Tibial artery (tissue), 4 donors: ENCODE measurements around the gene SLCO3A1.

Experiments used
- DNase-seq, 2 donors: peaks; one replicate each; pipeline ENCODE4 v3.0.0-alpha.2; 2019
- H3K27ac ChIP-seq, 2 donors: fragments of 200-600 bp; sonication (generic) in 1 of 2; 1 replicate in 1 of 2; 2 replicates in 1 of 2; pipeline ENCODE4 v1.5.1; 2018 to 2019; ENCODE audit warnings: mild to moderate bottlenecking in 1 of 2
- H3K27me3 ChIP-seq, 2 donors: fragments of 200-600 bp; sonication (generic) in 1 of 2; one replicate each; pipeline versions ENCODE4 v1.5.1 to v1.6.0; 2016 to 2019
- H3K36me3 ChIP-seq, 3 donors: fragments of 200-600 bp; sonication (generic) in 2 of 3; one replicate each; pipeline ENCODE4 v1.5.1; 2016 to 2019; ENCODE audit warnings: mild to moderate bottlenecking in 2 of 3
- H3K4me1 ChIP-seq, 4 donors: fragments of 200-600 bp; sonication (generic) in 2 of 4; 1 replicate in 3 of 4; 2 replicates in 1 of 4; pipeline ENCODE4 v1.5.1; 2016 to 2019
- H3K4me3 ChIP-seq, 2 donors: fragments of 200-600 bp; sonication (generic) in 1 of 2; 1 replicate in 1 of 2; 2 replicates in 1 of 2; pipeline ENCODE4 v1.5.1; 2018 to 2019; ENCODE audit warnings: mild to moderate bottlenecking in 2 of 2
- H3K9me3 ChIP-seq, 3 donors: fragments of 200-600 bp; sonication (generic) in 1 of 3; one replicate each; pipeline ENCODE4 v1.5.1; 2016 to 2019
- CTCF ChIP-seq, 2 experiments: fragments of 200-600 bp in 1 of 2; fragments of 450-650 bp in 1 of 2; IDR thresholded peaks; one replicate each; pipeline ENCODE4 v1.5.1; 2017 to 2019; ENCODE audit warnings: antibody characterized with exemption in 2 of 2, mild to moderate bottlenecking in 1 of 2, moderate library complexity in 1 of 2
- intact Hi-C: fragments of 100-400 bp; cut with DNase I; formaldehyde crosslinking; loops from one replicate; pipeline ENCODE4 v1.15.0; 2023; ENCODE audit warnings: low total_unique reads

SLCO3A1 gene

GRCh38 chr15:91874992-91875660, 21.6 kb downstream of the SLCO3A1 start:
- no peaks in the 10 kb centered on the region for H3K4me1 ChIP-seq
- H3K36me3 ChIP-seq: no peaks in the 10 kb centered on the region
- no peak overlapping the region for H3K27ac ChIP-seq
- no peak overlapping the region for H3K4me3 ChIP-seq
- intact Hi-C loops: no loop called here
- DNase-seq: no peak
- no peaks in the 10 kb centered on the region for H3K27me3 ChIP-seq
- no peaks in the 10 kb centered on the region for H3K9me3 ChIP-seq
- no peak for TF ChIP-seq CTCF (IDR thresholded peaks at IDR 0.05)

GRCh38 chr15:91876187-91876586, 22.7 kb downstream of the SLCO3A1 start:
- intact Hi-C loops: no loop called here
- Histone ChIP-seq H3K27ac (no peak overlapping the region), H3K4me3 (no peak overlapping the region), H3K4me1 (no peaks in the 10 kb centered on the region), H3K36me3 (no peaks in the 10 kb centered on the region), H3K27me3 (no peaks in the 10 kb centered on the region), H3K9me3 (no peaks in the 10 kb centered on the region)
- TF ChIP-seq CTCF (IDR thresholded peaks at IDR 0.05): no peak
- no peak for DNase-seq

- DNase-seq: no peak
- intact Hi-C loops: no loop called here
- H3K4me3 ChIP-seq: no peak overlapping the region
- H3K27ac ChIP-seq: no peak overlapping the region
- no peaks in the 10 kb centered on the region for H3K27me3 ChIP-seq
- no peaks in the 10 kb centered on the region for H3K9me3 ChIP-seq
- TF ChIP-seq CTCF (IDR thresholded peaks at IDR 0.05): no peak
- peaks cover 0 to 8% (median 0%) of the 10 kb centered on the region in 4 donors for H3K4me1 ChIP-seq
- no peaks in the 10 kb centered on the region for H3K36me3 ChIP-seq
Observed at GRCh38 chr15:91878319-91878870, 24.9 kb downstream of the SLCO3A1 start.

- peaks cover 0 to 11% (median 0%) of the 10 kb centered on the region in 4 donors for H3K4me1 ChIP-seq
- DNase-seq: no peak
- no peak overlapping the region for H3K4me3 ChIP-seq
- H3K27me3 ChIP-seq: no peaks in the 10 kb centered on the region
- no peaks in the 10 kb centered on the region for H3K36me3 ChIP-seq
- TF ChIP-seq CTCF (IDR thresholded peaks at IDR 0.05): no peak
- no peaks in the 10 kb centered on the region for H3K9me3 ChIP-seq
- no peak overlapping the region for H3K27ac ChIP-seq
- intact Hi-C loops: no loop called here
Observed at GRCh38 chr15:91879158-91879557, 25.6 kb downstream of the SLCO3A1 start.

- no peak for DNase-seq
- Histone ChIP-seq H3K36me3 (no peaks in the 10 kb centered on the region), H3K27ac (no peak overlapping the region), H3K9me3 (no peaks in the 10 kb centered on the region), H3K4me3 (no peak overlapping the region), H3K4me1 (peaks cover 0 to 24% (median 0%) of the 10 kb centered on the region in 4 donors), H3K27me3 (no peaks in the 10 kb centered on the region)
- no peak for TF ChIP-seq CTCF (IDR thresholded peaks at IDR 0.05)
- intact Hi-C loops: loop anchor here (10.0 kb wide), 1 partner anchor 194 kb away; no protein-coding TSS in a partner anchor
Observed at GRCh38 chr15:91880373-91880772, 26.9 kb downstream of the SLCO3A1 start.
